Psoas muscle (tissue), 8 donors: Measurements from ENCODE around the gene HSD17B14. TPM values are rescaled to one million over a fixed set of nuclear protein-coding genes. Genes with fewer than 3 reads are reported as not detected.

ENCODE experiments used
- ATAC-seq, 4 donors: fragments of 200-7000 bp; cut with Tn5 transposase; one replicate each; pipeline ENCODE4 v1.9.1; 2020; ENCODE audit warnings: moderate library complexity in 3 of 4, mild to moderate bottlenecking in 2 of 4
- DNase-seq, 2 donors: peaks; one replicate each; pipeline ENCODE4 v3.0.0-alpha.2; 2020
- H3K27ac ChIP-seq: fragments of 200-600 bp; one replicate; pipeline ENCODE4 v1.8.0; 2022
- H3K27me3 ChIP-seq, 3 donors: fragments of 200-600 bp in 1 of 3; one replicate each; pipeline versions ENCODE4 v1.6.1 to v1.8.0; 2013 to 2022; ENCODE audit warnings: low read length in 2 of 3, mild to moderate bottlenecking in 2 of 3, moderate library complexity in 1 of 3; ENCODE audit not compliant: insufficient read depth in 3 of 3
- H3K36me3 ChIP-seq, 2 donors: fragments of 200-600 bp in 1 of 2; one replicate each; pipeline versions ENCODE4 v1.6.1 to v1.8.0; 2013 to 2022; ENCODE audit warnings: low read depth in 1 of 2, mild to moderate bottlenecking in 1 of 2, moderate library complexity in 1 of 2; ENCODE audit not compliant: insufficient read depth in 1 of 2
- H3K4me1 ChIP-seq: fragments of 200-600 bp; one replicate; pipeline ENCODE4 v1.8.0; 2022
- H3K4me3 ChIP-seq: fragments of 200-600 bp; one replicate; pipeline ENCODE4 v1.8.0; 2022; ENCODE audit warnings: mild to moderate bottlenecking
- H3K9me3 ChIP-seq: fragments of 200-600 bp; one replicate; pipeline ENCODE4 v1.8.0; 2022
- WGBS, 3 donors: extraction: QIAGEN DNeasy Blood & Tissue Kit; methylation state at CpG; one replicate each; pipeline versions ENCODE4 v1.1.6 to v1.1.7; 2013; 5-methylcytosine and 5-hydroxymethylcytosine counted together
- intact Hi-C, 2 donors: fragments of 100-400 bp; cut with DNase I; formaldehyde crosslinking; loops; one replicate each; pipeline versions ENCODE4 v1.11.0 to v1.14.2; 2022
- polyA plus RNA-seq, 3 donors: library from polyadenylated mRNA; stranded (reverse); fragments of 200-250 nt; gene quantifications; one replicate each; pipeline ENCODE4 v1.2.3, GENCODE V29; 2013
- total RNA-seq, 4 donors: library from RNA; stranded (reverse); fragmentation: NEBNext Ultra II Directional in 2 of 4; extraction: Animal tissue kit (Norgen Biotek cat#: 25700) in 2 of 4; gene quantifications; one replicate each; pipeline versions ENCODE4 v1.2.1 to v1.2.4, GENCODE V29; 2021 to 2023
- TF ChIP-seq, protein P1 (sequence below): fragments of 200-600 bp; IDR thresholded peaks from one replicate; pipeline ENCODE4 v1.8.0; 2022; ENCODE audit warnings: antibody characterized with exemption
- donor health status: healthy with polysubstance abuse.
- donor health status: DM: no; HTN: no; CAD: no; lungs with moderate emphysema.
- donor health status: Bipolar disorder and iron deficiency.
- donor health status: healthy.
- donor health status: DM: yes; HTN: yes; CAD: no.
- donor health status: DM: no; HTN: no; CAD: no.
- donor health status: DM: no; HTN: no; CAD: no.
- donor health status: DM: yes; HTN: yes; CAD: no.

The HSD17B14 gene
- total and polyA plus RNA-seq, 7 donors: 0.15 to 1.2 (median 0.66) TPM

DNA sequence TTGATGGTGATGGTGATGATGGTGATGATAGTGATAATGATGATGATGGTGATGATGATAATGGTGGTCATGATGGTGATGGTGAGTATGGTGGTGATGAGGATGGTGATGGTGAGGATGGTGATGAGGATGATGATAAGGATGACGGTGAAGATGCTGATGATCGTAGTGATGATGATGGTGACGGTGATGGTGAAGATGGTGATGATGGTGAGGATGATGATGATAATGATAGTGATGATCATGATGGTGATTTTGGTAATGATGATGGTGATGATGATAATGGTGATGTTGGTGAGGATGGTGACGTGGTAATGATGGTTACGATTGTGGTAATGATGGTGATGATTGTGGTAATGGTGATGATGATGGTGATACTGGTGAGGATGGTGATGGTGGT lies 14.7 kb downstream of the HSD17B14 start:
- no peak for ATAC-seq
- Histone ChIP-seq H3K36me3 (no peaks in the 10 kb centered on the region), H3K27ac (no peak overlapping the region), H3K4me1 (peaks cover 11% of the 10 kb centered on the region), H3K27me3 (no peaks in the 10 kb centered on the region), H3K4me3 (no peak overlapping the region), H3K9me3 (no peaks in the 10 kb centered on the region)
- WGBS, 3 donors: 74 to 75% (median 75%) methylated on average over 5 of the region's 5 CpGs
- TF ChIP-seq, protein P1, sequence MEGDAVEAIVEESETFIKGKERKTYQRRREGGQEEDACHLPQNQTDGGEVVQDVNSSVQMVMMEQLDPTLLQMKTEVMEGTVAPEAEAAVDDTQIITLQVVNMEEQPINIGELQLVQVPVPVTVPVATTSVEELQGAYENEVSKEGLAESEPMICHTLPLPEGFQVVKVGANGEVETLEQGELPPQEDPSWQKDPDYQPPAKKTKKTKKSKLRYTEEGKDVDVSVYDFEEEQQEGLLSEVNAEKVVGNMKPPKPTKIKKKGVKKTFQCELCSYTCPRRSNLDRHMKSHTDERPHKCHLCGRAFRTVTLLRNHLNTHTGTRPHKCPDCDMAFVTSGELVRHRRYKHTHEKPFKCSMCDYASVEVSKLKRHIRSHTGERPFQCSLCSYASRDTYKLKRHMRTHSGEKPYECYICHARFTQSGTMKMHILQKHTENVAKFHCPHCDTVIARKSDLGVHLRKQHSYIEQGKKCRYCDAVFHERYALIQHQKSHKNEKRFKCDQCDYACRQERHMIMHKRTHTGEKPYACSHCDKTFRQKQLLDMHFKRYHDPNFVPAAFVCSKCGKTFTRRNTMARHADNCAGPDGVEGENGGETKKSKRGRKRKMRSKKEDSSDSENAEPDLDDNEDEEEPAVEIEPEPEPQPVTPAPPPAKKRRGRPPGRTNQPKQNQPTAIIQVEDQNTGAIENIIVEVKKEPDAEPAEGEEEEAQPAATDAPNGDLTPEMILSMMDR: no peak
- intact Hi-C loops: no loop called here
- DNase-seq: no peak

DNA sequence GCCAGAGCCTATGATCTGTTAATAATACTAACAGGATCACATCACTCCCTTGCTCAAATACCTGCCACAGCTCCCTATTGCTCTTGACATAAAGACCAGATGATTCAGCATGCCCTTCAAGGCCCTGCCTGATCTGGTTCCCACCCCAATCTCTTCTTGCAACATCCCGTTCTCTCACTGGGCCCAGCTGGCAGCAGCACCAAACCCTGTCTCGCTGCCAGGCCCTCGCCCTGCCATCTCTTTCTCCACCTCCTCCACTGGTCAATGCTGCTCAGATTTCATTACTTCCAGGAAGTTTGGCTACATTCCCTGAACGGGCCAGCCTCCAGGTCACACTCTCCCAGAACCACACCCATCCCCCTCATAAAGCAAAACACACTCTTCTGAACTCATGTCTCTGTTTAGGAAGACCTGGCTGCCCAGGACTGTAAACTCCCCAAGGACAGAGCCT lies 16.9 kb downstream of the HSD17B14 start:
- peak overlapping the region; percentile 75 for H3K27ac ChIP-seq

DNA sequence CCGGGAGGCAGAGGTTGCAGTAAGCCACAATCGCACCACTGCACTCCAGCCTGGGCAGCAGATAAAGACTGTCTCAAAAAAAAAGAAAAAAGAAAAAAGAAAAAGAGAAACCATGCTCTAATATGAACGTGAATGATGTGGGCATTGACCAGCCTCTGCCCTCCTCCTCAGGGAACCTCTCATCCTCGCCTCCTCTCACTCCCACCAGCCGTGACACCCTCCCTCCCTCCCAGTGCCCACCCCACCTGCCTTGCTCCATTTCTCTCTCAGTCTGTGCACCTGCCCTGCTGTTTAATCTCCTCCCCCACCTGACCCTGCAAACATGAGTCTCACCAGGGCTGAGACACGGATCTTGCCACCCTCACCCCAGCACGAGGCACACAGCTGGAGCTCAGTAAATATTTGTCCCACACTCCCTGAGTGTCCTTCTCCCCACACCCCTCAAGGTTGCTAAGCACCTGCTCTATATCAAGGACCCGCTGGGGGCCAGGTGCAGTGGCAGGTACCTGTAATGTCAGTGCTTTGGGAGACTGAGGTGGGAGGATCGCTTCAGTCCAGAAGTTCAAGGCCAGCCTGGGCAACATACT lies 18.0 kb downstream of the HSD17B14 start:
- ATAC-seq: no peak
- peak overlapping the region; percentile 72 for H3K27ac ChIP-seq
- 72 to 78% (median 76%) methylated on average over 9 of the region's 9 CpGs for WGBS, 3 donors
- no peaks in the 10 kb centered on the region for H3K27me3 ChIP-seq
- TF ChIP-seq, protein P1: no peak
- no peaks in the 10 kb centered on the region for H3K36me3 ChIP-seq
- intact Hi-C loops: no loop called here
- no peak overlapping the region for H3K4me3 ChIP-seq
- H3K4me1 ChIP-seq: peaks cover 28% of the 10 kb centered on the region
- DNase-seq: no peak
- H3K9me3 ChIP-seq: no peaks in the 10 kb centered on the region

More for the DNA sequence above, 16.9 kb downstream of the HSD17B14 start:
- WGBS, 3 donors: 7 to 14% (median 7%) methylated on average over 4 of the region's 4 CpGs
- peak; percentile 91 to 98 (median 92) for ATAC-seq
- no peak overlapping the region for H3K4me3 ChIP-seq
- TF ChIP-seq, protein P1: no peak
- no peaks in the 10 kb centered on the region for H3K27me3 ChIP-seq
- intact Hi-C loops: no loop called here
- DNase-seq: peak; percentile 94 to 96
- H3K9me3 ChIP-seq: no peaks in the 10 kb centered on the region
- H3K36me3 ChIP-seq: no peaks in the 10 kb centered on the region
- H3K4me1 ChIP-seq: peaks cover 28% of the 10 kb centered on the region

DNA sequence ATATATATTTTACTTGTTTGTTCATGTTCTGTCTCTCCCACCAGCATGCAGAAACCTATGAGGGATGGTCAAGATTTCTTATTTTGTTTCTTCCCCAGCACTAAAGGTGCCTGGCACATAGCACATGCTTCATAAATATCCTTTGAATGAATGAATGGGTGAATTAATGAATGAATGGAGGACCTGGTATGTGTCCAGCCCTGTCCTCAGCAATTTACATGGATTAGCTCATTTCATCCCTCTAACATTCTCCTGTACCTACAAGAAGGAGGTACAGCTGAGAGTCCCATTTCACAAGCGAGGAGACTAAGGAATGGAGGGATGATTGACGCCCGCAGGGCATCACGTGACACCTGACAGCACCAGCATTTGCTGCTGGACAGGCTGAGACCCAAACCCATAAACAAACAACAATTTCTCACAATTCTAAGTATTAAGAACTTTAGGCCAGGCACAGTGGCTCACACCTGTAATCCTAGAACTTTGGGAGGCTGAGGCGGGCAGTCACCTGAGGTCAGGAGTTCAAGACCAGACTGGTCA lies 18.6 kb downstream of the HSD17B14 start:
- H3K27ac ChIP-seq: peak overlapping the region; percentile 78
- intact Hi-C loops: no loop called here

More for the DNA sequence above, 18.6 kb downstream of the HSD17B14 start:
- WGBS, 3 donors: 42 to 59% (median 49%) methylated on average over 5 of the region's 5 CpGs
- Histone ChIP-seq H3K9me3 (no peaks in the 10 kb centered on the region), H3K4me3 (no peak overlapping the region), H3K27me3 (no peaks in the 10 kb centered on the region), H3K4me1 (peaks cover 28% of the 10 kb centered on the region), H3K36me3 (no peaks in the 10 kb centered on the region)
- DNase-seq (no peak), ATAC-seq (no peak)
- TF ChIP-seq, protein P1: no peak
